Adrenal gland (tissue), 12 donors: Measurements from ENCODE around the gene FARP1. TPM values are rescaled to one million over a fixed set of nuclear protein-coding genes. Genes with fewer than 3 reads are reported as not detected.

Experiments used
- DNase-seq, 7 donors: peaks; one replicate each; pipeline ENCODE4 v3.0.0-alpha.2; 2019 to 2020
- H3K27ac ChIP-seq, 5 donors: fragments of 200-600 bp; sonication (generic) in 4 of 5; 1 replicate in 3 of 5; 2 replicates in 2 of 5; pipeline versions ENCODE4 v1.5.1 to v1.8.0; 2016 to 2020; ENCODE audit warnings: mild to moderate bottlenecking in 1 of 5
- H3K27me3 ChIP-seq: fragments of 200-600 bp; 2 replicates; pipeline ENCODE4 v1.8.0; 2021
- H3K36me3 ChIP-seq, 2 donors: fragments of 200-600 bp; replicated peaks in 1 of 2; 1 replicate in 1 of 2; 2 replicates in 1 of 2; pipeline versions ENCODE4 v1.5.1 to v1.8.0; 2018 to 2022
- H3K4me1 ChIP-seq, 2 donors: fragments of 200-600 bp; replicated peaks in 1 of 2; 1 replicate in 1 of 2; 2 replicates in 1 of 2; pipeline versions ENCODE4 v1.5.1 to v1.8.0; 2018 to 2021
- H3K4me3 ChIP-seq, 4 donors: fragments of 200-600 bp; sonication (generic) in 3 of 4; one replicate each; pipeline ENCODE4 v1.5.1; 2016 to 2018
- H3K9me3 ChIP-seq, 3 donors: fragments of 200-600 bp; sonication (generic) in 1 of 3; replicated peaks in 1 of 3; 1 replicate in 2 of 3; 2 replicates in 1 of 3; pipeline versions ENCODE4 v1.5.1 to v1.8.0; 2016 to 2021
- POLR2A ChIP-seq, 2 donors: fragments of 450-650 bp; IDR thresholded peaks; one replicate each; pipeline ENCODE4 v1.6.1; 2017; ENCODE audit warnings: antibody characterized with exemption in 2 of 2, mild to moderate bottlenecking in 2 of 2, moderate library complexity in 1 of 2
- WGBS, 4 donors: extraction: QIAGEN DNeasy Blood & Tissue Kit in 2 of 4; methylation state at CpG; one replicate each; pipeline versions ENCODE4 v1.1.5 to v1.1.7; 2013 to 2017; 5-methylcytosine and 5-hydroxymethylcytosine counted together
- intact Hi-C, 2 donors: fragments of 100-400 bp; cut with DNase I; formaldehyde crosslinking; loops; one replicate each; pipeline versions ENCODE4 v1.14.1 to v1.15.0; 2022 to 2023
- polyA plus RNA-seq, 3 donors: library from polyadenylated mRNA; stranded (reverse); fragments of 200-250 nt in 2 of 3; fragments of 350-450 nt in 1 of 3; fragmentation: Illumina TruSeq in 1 of 3; extraction: RNeasy Lipid Tissue Mini Kit (QIAGEN cat#74804) in 1 of 3; gene quantifications; one replicate each; pipeline ENCODE4 v1.2.3, GENCODE V29; 2013 to 2014
- total RNA-seq, 9 donors: library from RNA; depleted of rRNA in 4 of 9; stranded (reverse); fragments of >200 nt in 4 of 9; fragments of 120-200 nt in 1 of 9; fragmentation: NEBNext Ultra II Directional in 1 of 9; extraction: Animal tissue kit (Norgen Biotek cat#: 25700) in 1 of 9; gene quantifications; one replicate each; pipeline versions ENCODE4 v1.1.0 to v1.2.4, GENCODE V29; 2013 to 2023
- TF ChIP-seq, protein P1 (sequence below), 6 experiments: fragments of 450-650 bp in 4 of 6; fragments of 200-600 bp in 2 of 6; sonication (generic) in 1 of 6; IDR thresholded peaks; 1 replicate in 5 of 6; 2 replicates in 1 of 6; pipeline versions ENCODE4 v1.5.1 to v1.8.0; 2016 to 2021; ENCODE audit warnings: antibody characterized with exemption in 6 of 6, mild to moderate bottlenecking in 2 of 6, moderate library complexity in 1 of 6
- donor health status: healthy with polysubstance abuse.
- donor health status: Bipolar disorder and iron deficiency.
- donor health status: DM: yes; HTN: yes; CAD: no.
- donor health status: DM: no; HTN: no; CAD: no.
- donor health status: DM: no; HTN: no; CAD: no.
- donor health status: DM: yes; HTN: yes; CAD: no.

FARP1 gene
- total and polyA plus RNA-seq, 12 donors, result 27.1 to 304 (median 71.6) TPM

- H3K4me3 ChIP-seq, result no peak overlapping the region
- TF ChIP-seq, protein P1, sequence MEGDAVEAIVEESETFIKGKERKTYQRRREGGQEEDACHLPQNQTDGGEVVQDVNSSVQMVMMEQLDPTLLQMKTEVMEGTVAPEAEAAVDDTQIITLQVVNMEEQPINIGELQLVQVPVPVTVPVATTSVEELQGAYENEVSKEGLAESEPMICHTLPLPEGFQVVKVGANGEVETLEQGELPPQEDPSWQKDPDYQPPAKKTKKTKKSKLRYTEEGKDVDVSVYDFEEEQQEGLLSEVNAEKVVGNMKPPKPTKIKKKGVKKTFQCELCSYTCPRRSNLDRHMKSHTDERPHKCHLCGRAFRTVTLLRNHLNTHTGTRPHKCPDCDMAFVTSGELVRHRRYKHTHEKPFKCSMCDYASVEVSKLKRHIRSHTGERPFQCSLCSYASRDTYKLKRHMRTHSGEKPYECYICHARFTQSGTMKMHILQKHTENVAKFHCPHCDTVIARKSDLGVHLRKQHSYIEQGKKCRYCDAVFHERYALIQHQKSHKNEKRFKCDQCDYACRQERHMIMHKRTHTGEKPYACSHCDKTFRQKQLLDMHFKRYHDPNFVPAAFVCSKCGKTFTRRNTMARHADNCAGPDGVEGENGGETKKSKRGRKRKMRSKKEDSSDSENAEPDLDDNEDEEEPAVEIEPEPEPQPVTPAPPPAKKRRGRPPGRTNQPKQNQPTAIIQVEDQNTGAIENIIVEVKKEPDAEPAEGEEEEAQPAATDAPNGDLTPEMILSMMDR (IDR thresholded peaks at IDR 0.05), result no peak
- TF ChIP-seq POLR2A (IDR thresholded peaks at IDR 0.05), result no peak
- intact Hi-C loops, result no loop called here
- H3K27me3 ChIP-seq, result no peaks in the 10 kb centered on the region
- no peaks in the 10 kb centered on the region for H3K9me3 ChIP-seq
- no peaks in the 10 kb centered on the region for H3K36me3 ChIP-seq
- no peak overlapping the region for H3K27ac ChIP-seq
- no peak for DNase-seq
- 83 to 92% (median 86%) methylated on average over 6 of the region's 6 CpGs for WGBS, 4 donors
- H3K4me1 ChIP-seq, result peaks cover 17 to 32% of the 10 kb centered on the region in 2 donors
Measured at GRCh38 chr13:98492335-98493041, 349.6 kb downstream of the FARP1 start.

GRCh38 chr13:98493042-98493712 lies 350.3 kb downstream of the FARP1 start:
- H3K27ac ChIP-seq, result no peak overlapping the region
- 77 to 92% (median 83%) methylated on average over 6 of the region's 6 CpGs for WGBS, 4 donors
- DNase-seq, result no peak
- H3K4me3 ChIP-seq, result no peak overlapping the region
- peaks cover 17 to 32% of the 10 kb centered on the region in 2 donors for H3K4me1 ChIP-seq
- H3K36me3 ChIP-seq, result no peaks in the 10 kb centered on the region
- no peaks in the 10 kb centered on the region for H3K27me3 ChIP-seq
- no peak for TF ChIP-seq POLR2A (IDR thresholded peaks at IDR 0.05)
- TF ChIP-seq, protein P1 (IDR thresholded peaks at IDR 0.05), result no peak
- intact Hi-C loops, result no loop called here
- no peaks in the 10 kb centered on the region for H3K9me3 ChIP-seq

GRCh38 chr13:98494769-98495168 lies 351.9 kb downstream of the FARP1 start:
- H3K4me3 ChIP-seq, result no peak overlapping the region
- TF ChIP-seq, protein P1 (IDR thresholded peaks at IDR 0.05), result no peak
- peaks cover 17 to 29% of the 10 kb centered on the region in 2 donors for H3K4me1 ChIP-seq
- no peak for DNase-seq
- H3K9me3 ChIP-seq, result no peaks in the 10 kb centered on the region
- H3K36me3 ChIP-seq, result peaks cover 0 to 6% of the 10 kb centered on the region in 2 donors
- WGBS, 4 donors, result 87 to 94% (median 92%) methylated on average over 11 to 13 of the region's 13 CpGs
- no peaks in the 10 kb centered on the region for H3K27me3 ChIP-seq
- peak overlapping the region in 1 of 5 donors; percentile 55 for H3K27ac ChIP-seq
- intact Hi-C loops, result no loop called here

GRCh38 chr13:98495627-98496478 lies 353.0 kb downstream of the FARP1 start:
- no peaks in the 10 kb centered on the region for H3K9me3 ChIP-seq
- peak in 1 of 2 donors; percentile 18 for TF ChIP-seq POLR2A (IDR thresholded peaks at IDR 0.05)
- TF ChIP-seq, protein P1 (IDR thresholded peaks at IDR 0.05), result no peak
- H3K4me3 ChIP-seq, result no peak overlapping the region
- DNase-seq, result no peak
- WGBS, 4 donors, result 39 to 45% (median 43%) methylated on average over 15 of the region's 15 CpGs
- intact Hi-C loops, result no loop called here
- peak overlapping the region; percentile 21 to 74 (median 55) for H3K27ac ChIP-seq
- no peaks in the 10 kb centered on the region for H3K27me3 ChIP-seq
- H3K36me3 ChIP-seq, result peaks cover 0 to 6% of the 10 kb centered on the region in 2 donors
- peaks cover 17 to 24% of the 10 kb centered on the region in 2 donors for H3K4me1 ChIP-seq
